ENCODE data around the gene OR52E8.

DNA sequence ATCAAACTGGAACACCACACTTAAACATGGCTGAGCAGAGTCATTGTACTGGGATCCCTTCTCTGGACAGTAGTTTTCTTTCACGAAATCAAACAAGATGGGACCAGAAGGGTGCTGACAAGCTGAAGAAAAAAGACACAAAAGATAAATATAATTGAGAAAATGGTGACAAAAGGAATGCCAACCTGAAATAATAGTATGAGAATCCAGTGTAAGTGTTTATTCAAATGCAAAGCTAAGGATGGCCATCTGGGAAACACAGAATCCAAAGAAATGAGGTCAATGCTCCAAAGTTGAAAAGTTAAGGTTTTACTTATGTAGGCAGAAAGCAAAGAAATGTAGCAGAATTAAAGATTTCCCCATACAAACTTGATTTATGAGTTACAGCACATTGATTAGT is 30.2 kb upstream of the OR52E8 start:
- no peak for TF ChIP-seq L3MBTL2 (IDR thresholded peaks at IDR 0.05)
- TF ChIP-seq JUNB (CRISPR knock-in tag; conservative IDR thresholded peaks at IDR 0.05), result no peak
- TF ChIP-seq ZNF75A (CRISPR knock-in tag; IDR thresholded peaks at IDR 0.05), result no peak
- TF ChIP-seq CBFB (CRISPR knock-in tag; IDR thresholded peaks at IDR 0.05), result no peak
- TF ChIP-seq, protein P1, sequence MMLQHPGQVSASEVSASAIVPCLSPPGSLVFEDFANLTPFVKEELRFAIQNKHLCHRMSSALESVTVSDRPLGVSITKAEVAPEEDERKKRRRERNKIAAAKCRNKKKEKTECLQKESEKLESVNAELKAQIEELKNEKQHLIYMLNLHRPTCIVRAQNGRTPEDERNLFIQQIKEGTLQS (IDR thresholded peaks at IDR 0.05), result no peak
- TF ChIP-seq, protein P1 (CRISPR knock-in tag; conservative IDR thresholded peaks at IDR 0.05), result no peak
- no peak for TF ChIP-seq TRIM24 (IDR thresholded peaks at IDR 0.05)
- TF ChIP-seq ZBTB17 (CRISPR knock-in tag; IDR thresholded peaks at IDR 0.05), result no peak
- TF ChIP-seq FOXJ3 (CRISPR knock-in tag; IDR thresholded peaks at IDR 0.05), result no peak
- TF ChIP-seq NFATC3 (IDR thresholded peaks at IDR 0.05), result no peak
